CD4-positive, alpha-beta T cell (primary cell): Measurements from ENCODE around the gene SUPT4H1. TPM values are rescaled to one million over a fixed set of nuclear protein-coding genes. Genes with fewer than 3 reads are reported as not detected.

Source experiments
- ATAC-seq: fragments of 200-7000 bp; cut with Tn5 transposase; one replicate; pipeline ENCODE4 v1.10.0; 2022; ENCODE audit warnings: mild to moderate bottlenecking; ENCODE audit not compliant: poor library complexity
- CTCF ChIA-PET: fragments of 350-600 bp; sonication (Branson Sonifier 250); formaldehyde crosslinking; loops from one replicate; lab custom pipeline; 2021; ENCODE audit warnings: antibody characterized with exemption, inconsistent platforms; lab: Charles Lee
- POLR2A ChIA-PET: fragments of 350-600 bp; sonication (Branson Sonifier 250); formaldehyde crosslinking; loops from one replicate; lab custom pipeline; 2021; ENCODE audit warnings: antibody characterized with exemption, inconsistent platforms; lab: Charles Lee
- DNase-seq, 14 experiments: peaks; one replicate each; pipeline ENCODE4 v3.0.0-alpha.2; 2013 to 2020; ENCODE audit warnings: mixed read lengths in 2 of 14
- H3K27ac ChIP-seq, 2 donors: one replicate each; pipeline versions ENCODE4 v1.5.1 to v1.7.0; 2013; ENCODE audit warnings: low read length in 2 of 2, low read depth in 1 of 2, mild to moderate bottlenecking in 1 of 2
- H3K27me3 ChIP-seq, 2 experiments: 1 replicate in 1 of 2; 2 replicates in 1 of 2; pipeline versions ENCODE4 v1.6.1 to v1.7.0; 2013; ENCODE audit warnings: low read length in 2 of 2, control low read depth in 1 of 2, mild to moderate bottlenecking in 1 of 2, moderate library complexity in 1 of 2; ENCODE audit not compliant: insufficient read depth in 2 of 2, control insufficient read depth in 1 of 2
- H3K36me3 ChIP-seq: one replicate; pipeline ENCODE4 v1.6.1; 2013; ENCODE audit warnings: low read length, control low read depth; ENCODE audit not compliant: insufficient read depth
- H3K4me1 ChIP-seq: one replicate; pipeline ENCODE4 v1.6.1; 2013; ENCODE audit warnings: low read length, control low read depth; ENCODE audit not compliant: insufficient read depth
- H3K4me3 ChIP-seq: one replicate; pipeline ENCODE4 v1.5.1; 2013; ENCODE audit warnings: mild to moderate bottlenecking, low read length, moderate library complexity
- H3K9me3 ChIP-seq, 2 experiments: 1 replicate in 1 of 2; 2 replicates in 1 of 2; pipeline versions ENCODE4 v1.6.1 to v1.7.0; 2013; ENCODE audit warnings: low read length in 2 of 2, mild to moderate bottlenecking in 2 of 2, control low read depth in 1 of 2, moderate library complexity in 1 of 2; ENCODE audit not compliant: control insufficient read depth in 1 of 2, insufficient read depth in 1 of 2
- H3K27ac Mint-ChIP-seq: one replicate; pipeline ENCODE4 v1.8.0; 2020; ENCODE audit warnings: mixed read lengths
- H3K27me3 Mint-ChIP-seq: one replicate; pipeline ENCODE4 v1.8.0; 2021; ENCODE audit warnings: mixed read lengths
- H3K36me3 Mint-ChIP-seq: one replicate; pipeline ENCODE4 v1.8.0; 2021; ENCODE audit warnings: low read depth, mixed read lengths
- H3K4me1 Mint-ChIP-seq: one replicate; pipeline ENCODE4 v1.8.0; 2021; ENCODE audit warnings: low read depth, mixed read lengths
- H3K4me3 Mint-ChIP-seq: one replicate; pipeline ENCODE4 v1.8.0; 2020; ENCODE audit warnings: mild to moderate bottlenecking, mixed read lengths
- H3K9me3 Mint-ChIP-seq: one replicate; pipeline ENCODE4 v1.8.0; 2020; ENCODE audit warnings: mixed read lengths
- intact Hi-C, 2 experiments: fragments of 100-400 bp; cut with DNase I in 1 of 2; cut with micrococcal nuclease in 1 of 2; formaldehyde crosslinking; loops; one replicate each; pipeline versions ENCODE4 v1.15.1 to v1.9.0; 2023 to 2025; cut with DNase I, micrococcal nuclease
- total RNA-seq, 174 experiments: library from RNA in 2 of 174; stranded (reverse) in 2 of 174; gene quantifications; one replicate each; pipeline ENCODE4 v1.2.3 and lab custom pipeline; 2021 to 2026
- TF ChIP-seq, protein P1 (sequence below): fragments of 200-600 bp; IDR thresholded peaks from one replicate; pipeline ENCODE4 v1.8.0; 2022; ENCODE audit warnings: antibody characterized with exemption, mild to moderate bottlenecking

SUPT4H1 gene
- total RNA-seq, 2 experiments from 2014 or later: 46.5 to 47.0 TPM

DNA sequence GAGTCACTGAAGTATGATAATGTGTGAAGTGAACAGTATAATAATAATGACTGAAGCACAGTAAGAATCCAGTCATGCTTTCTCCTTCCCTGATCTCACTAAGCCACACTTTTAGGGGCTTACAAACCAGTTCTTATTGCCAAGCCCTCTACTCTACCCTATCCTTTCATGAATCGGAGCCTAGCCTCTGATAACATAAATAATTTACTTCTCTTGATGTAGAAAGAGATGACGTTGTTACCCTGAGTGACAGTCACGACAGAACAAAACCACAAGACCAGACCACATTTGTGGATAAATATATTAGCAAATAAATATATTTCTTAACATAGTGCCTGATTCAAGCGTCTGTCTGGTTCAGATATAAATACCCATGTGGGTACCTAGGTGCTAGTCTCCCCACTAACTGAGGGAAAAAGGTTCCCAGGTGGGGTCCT, 1.4 kb upstream of the SUPT4H1 start:
- ChIA-PET POLR2A (interaction anchor here (0.6 to 16.0 kb wide), 11 partner anchors 9 to 446 kb away, joined by 3 to 508 read pairs (median 12); partner anchors contain the start of genes MTMR4, RNF43 and TSPOAP1), CTCF (interaction anchor here (4.8 to 5.3 kb wide), 2 partner anchors 9 to 36 kb away, joined by 22 to 47 read pairs; no protein-coding TSS in a partner anchor)
- Histone ChIP-seq H3K9me3 (no peaks in the 10 kb centered on the region), H3K4me1 (peaks cover 24% of the 10 kb centered on the region), H3K27me3 (no peaks in the 10 kb centered on the region), H3K36me3 (peaks cover 20% of the 10 kb centered on the region), H3K4me3 (no peak overlapping the region), H3K27ac (peak overlapping the region in 1 of 2 donors; percentile 9)
- ATAC-seq (no peak), DNase-seq (peak in 2 of 14 experiments; percentile 35 to 50)
- H3K9me3 Mint-ChIP-seq: no peaks in the 10 kb centered on the region
- H3K27me3 Mint-ChIP-seq: no peaks in the 10 kb centered on the region
- intact Hi-C loops: loop anchor here (2.0 to 5.0 kb wide), 3 partner anchors 17 to 366 kb away; partner anchors contain the start of gene VEZF1 (in 1 of the 2)
- TF ChIP-seq, protein P1, sequence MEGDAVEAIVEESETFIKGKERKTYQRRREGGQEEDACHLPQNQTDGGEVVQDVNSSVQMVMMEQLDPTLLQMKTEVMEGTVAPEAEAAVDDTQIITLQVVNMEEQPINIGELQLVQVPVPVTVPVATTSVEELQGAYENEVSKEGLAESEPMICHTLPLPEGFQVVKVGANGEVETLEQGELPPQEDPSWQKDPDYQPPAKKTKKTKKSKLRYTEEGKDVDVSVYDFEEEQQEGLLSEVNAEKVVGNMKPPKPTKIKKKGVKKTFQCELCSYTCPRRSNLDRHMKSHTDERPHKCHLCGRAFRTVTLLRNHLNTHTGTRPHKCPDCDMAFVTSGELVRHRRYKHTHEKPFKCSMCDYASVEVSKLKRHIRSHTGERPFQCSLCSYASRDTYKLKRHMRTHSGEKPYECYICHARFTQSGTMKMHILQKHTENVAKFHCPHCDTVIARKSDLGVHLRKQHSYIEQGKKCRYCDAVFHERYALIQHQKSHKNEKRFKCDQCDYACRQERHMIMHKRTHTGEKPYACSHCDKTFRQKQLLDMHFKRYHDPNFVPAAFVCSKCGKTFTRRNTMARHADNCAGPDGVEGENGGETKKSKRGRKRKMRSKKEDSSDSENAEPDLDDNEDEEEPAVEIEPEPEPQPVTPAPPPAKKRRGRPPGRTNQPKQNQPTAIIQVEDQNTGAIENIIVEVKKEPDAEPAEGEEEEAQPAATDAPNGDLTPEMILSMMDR: no peak
- H3K4me3 Mint-ChIP-seq: peak overlapping the region; percentile 99
- peaks cover 42% of the 10 kb centered on the region for H3K36me3 Mint-ChIP-seq
- peaks cover 44% of the 10 kb centered on the region for H3K4me1 Mint-ChIP-seq
- peak overlapping the region; percentile 98 for H3K27ac Mint-ChIP-seq

DNA sequence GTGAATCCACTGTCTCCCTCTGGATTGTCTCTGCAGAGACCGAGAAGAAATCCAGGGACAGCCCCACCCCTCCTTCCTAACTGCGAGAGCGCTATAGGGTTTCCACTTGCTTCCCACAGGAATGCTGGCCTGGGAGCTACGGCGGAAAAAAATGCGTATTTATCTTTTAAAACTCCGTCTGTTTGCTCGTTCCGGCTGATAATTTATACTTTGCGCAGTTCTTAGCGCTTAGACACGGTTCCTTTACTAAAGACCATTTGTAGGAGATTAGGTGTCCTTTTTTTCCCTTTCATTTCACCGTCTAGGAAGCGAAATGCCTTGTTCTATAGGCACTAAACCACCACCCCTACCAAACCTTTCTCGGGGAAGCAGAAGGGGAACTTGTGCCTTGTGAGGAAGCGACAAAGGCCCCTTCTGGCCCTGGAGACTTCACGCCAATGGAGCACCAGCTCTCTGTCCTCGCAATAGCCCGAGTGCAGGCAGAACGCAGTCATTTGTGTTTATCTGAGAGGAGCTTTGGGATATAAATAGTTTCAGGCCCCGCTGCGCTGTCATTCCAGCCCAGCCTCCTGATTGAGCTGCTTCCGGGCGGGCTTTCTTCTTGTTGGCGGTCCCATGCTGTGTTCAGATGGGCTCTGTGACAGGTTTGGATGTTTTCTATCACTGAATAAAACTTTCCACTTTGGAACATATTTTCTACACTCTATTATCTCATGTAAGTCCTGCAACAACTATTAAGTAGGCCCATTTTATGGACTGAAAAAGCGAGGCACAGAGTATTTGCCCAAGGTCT, 791 bp upstream of the SUPT4H1 start:
- Histone ChIP-seq H3K9me3 (no peaks in the 10 kb centered on the region), H3K4me1 (peaks cover 25% of the 10 kb centered on the region), H3K36me3 (peaks cover 26% of the 10 kb centered on the region), H3K27ac (peak overlapping the region; percentile 78 to 85), H3K4me3 (peak overlapping the region; percentile 78), H3K27me3 (no peaks in the 10 kb centered on the region)
- H3K4me1 Mint-ChIP-seq: peaks cover 51% of the 10 kb centered on the region
- no peaks in the 10 kb centered on the region for H3K27me3 Mint-ChIP-seq
- ATAC-seq (no peak), DNase-seq (peak in 6 of 14 experiments; percentile 13 to 51 (median 29))
- intact Hi-C loops: loop anchor here (1.0 to 5.0 kb wide), 4 partner anchors 16 to 365 kb away; partner anchors contain the start of genes RNF43 (in 2 of the 2) and VEZF1 (in 1 of the 2)
- peak overlapping the region; percentile 99 for H3K4me3 Mint-ChIP-seq
- H3K27ac Mint-ChIP-seq: peak overlapping the region; percentile 98
- POLR2A ChIA-PET: interaction anchor here (0.6 to 16.0 kb wide), 23 partner anchors 9 to 754 kb away, joined by 3 to 508 read pairs (median 4); partner anchors contain the start of genes HSF5, MRPS23, MTMR4 and RNF43
- H3K9me3 Mint-ChIP-seq: no peaks in the 10 kb centered on the region
- CTCF ChIA-PET: interaction anchor here (1.0 to 5.3 kb wide), 6 partner anchors 9 to 65 kb away, joined by 3 to 47 read pairs (median 10); partner anchors contain the start of genes RNF43 and TSPOAP1
- TF ChIP-seq, protein P1: no peak
- peaks cover 48% of the 10 kb centered on the region for H3K36me3 Mint-ChIP-seq

DNA sequence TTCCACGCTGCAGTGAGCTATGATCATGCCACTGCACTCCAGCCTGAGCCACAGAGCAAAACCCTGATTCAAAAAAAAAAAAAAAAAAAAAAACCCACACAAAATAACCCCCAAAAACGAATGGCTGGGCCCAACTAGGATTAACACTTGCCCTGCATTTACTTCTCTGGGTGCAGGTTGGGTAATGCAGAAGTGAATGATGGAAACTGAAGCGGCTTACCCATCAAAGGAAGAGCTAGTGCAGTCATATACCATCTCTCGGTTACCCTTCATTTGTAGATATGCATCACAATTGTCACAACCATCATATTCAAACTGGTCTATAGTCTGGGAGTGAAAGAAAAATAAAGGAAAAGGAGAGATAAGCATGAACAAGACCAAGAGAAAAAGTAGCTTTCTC, 819 bp downstream of the SUPT4H1 start:
- Histone ChIP-seq H3K27ac (peak overlapping the region; percentile 82 to 85), H3K36me3 (peaks cover 42% of the 10 kb centered on the region), H3K4me1 (peaks cover 41% of the 10 kb centered on the region), H3K27me3 (no peaks in the 10 kb centered on the region), H3K4me3 (peak overlapping the region; percentile 78), H3K9me3 (no peaks in the 10 kb centered on the region)
- Mint-ChIP-seq H3K36me3 (peaks cover 64% of the 10 kb centered on the region), H3K4me3 (peak overlapping the region; percentile 99), H3K9me3 (no peaks in the 10 kb centered on the region), H3K4me1 (peaks cover 67% of the 10 kb centered on the region), H3K27me3 (no peaks in the 10 kb centered on the region), H3K27ac (peak overlapping the region; percentile 98)
- intact Hi-C loops: loop anchor here in 1 of 2 experiments (5.0 kb wide), 1 partner anchor 364 kb away; the partner anchor contains the start of gene VEZF1
- TF ChIP-seq, protein P1: no peak
- no peak for ATAC-seq
- no peak for DNase-seq
- POLR2A ChIA-PET: interaction anchor here (0.6 to 16.0 kb wide), 7 partner anchors 14 to 1543 kb away, joined by 3 to 508 read pairs (median 51); partner anchors contain the start of genes RNF43 and TSPOAP1
- CTCF ChIA-PET: interaction anchor here (0.7 to 5.3 kb wide), 8 partner anchors 10 to 360 kb away, joined by 3 to 47 read pairs (median 6); partner anchors contain the start of genes RNF43 and TSPOAP1
